HCT116 (cell line): ENCODE data around the gene IL3RA. TPM values are rescaled to one million over a fixed set of nuclear protein-coding genes. Genes with fewer than 3 reads are reported as not detected.

Source experiments
- ATAC-seq: fragments of 200-7000 bp; cut with Tn5 transposase; 2 replicates; pipeline ENCODE4 v1.9.1; 2020; ENCODE audit warnings: mild to moderate bottlenecking, moderate library complexity
- BruUV-seq: library from RNA; stranded (reverse); fragments of 400-500 nt; replicated peaks from 2 replicates; lab custom pipeline; 2021; lab: Mats Ljungman, UMichigan
- CTCF ChIA-PET: fragments of 300-600 bp; sonication (Branson Sonifier 250); formaldehyde crosslinking; loops from one replicate; lab custom pipeline; 2021; ENCODE audit warnings: antibody characterized with exemption; lab: Charles Lee
- POLR2A ChIA-PET: fragments of 300-600, 350-600 bp; sonication (Branson Sonifier 250); formaldehyde crosslinking; loops from one replicate; lab custom pipeline; 2021; ENCODE audit warnings: antibody characterized with exemption; lab: Charles Lee
- RAD21 ChIA-PET, 2 experiments: fragments of 300-600 bp; sonication (Branson Sonifier 250); formaldehyde crosslinking; loops; one replicate each; lab custom pipeline; 2023; ENCODE audit warnings: low total read pairs in 2 of 2; ENCODE audit not compliant: uncharacterized antibody in 2 of 2, unreplicated experiment in 2 of 2, low non-redundant PET in 1 of 2; lab: Charles Lee
- DNase-seq: peaks from one replicate; pipeline ENCODE4 v3.0.0-alpha.2; 2010; ENCODE audit warnings: low read depth, low spot score
- H2AFZ ChIP-seq: fragments of 200-600 bp; shearing (Covaris generic), sonication (generic); 2 replicates; pipeline ENCODE4 v1.6.1; 2017; ENCODE audit warnings: low read depth, mixed run types, mixed read lengths, antibody characterized with exemption, low read length; ENCODE audit not compliant: poor library complexity, severe bottlenecking
- H3K27ac ChIP-seq: 2 replicates; pipeline ENCODE4 v1.5.1; 2012; ENCODE audit warnings: low read depth, low read length
- H3K27me3 ChIP-seq: fragments of 200-600 bp; sonication (generic); 2 replicates; pipeline ENCODE4 v1.6.1; 2016; ENCODE audit warnings: mixed run types, low read length, mixed read lengths; ENCODE audit not compliant: insufficient read depth
- H3K36me3 ChIP-seq, 2 experiments: fragments of 200-500 bp in 1 of 2; fragments of 200-600 bp in 1 of 2; sonication (Bioruptor generic) in 1 of 2; sonication (generic) in 1 of 2; 2 replicates each; pipeline versions ENCODE4 v1.5.1 to v1.6.1; 2014 to 2016; ENCODE audit warnings: low read length in 2 of 2, inconsistent platforms in 1 of 2, mixed read lengths in 1 of 2, mixed run types in 1 of 2; ENCODE audit not compliant: insufficient read depth in 2 of 2, control insufficient read depth in 1 of 2
- H3K4me1 ChIP-seq, 2 experiments: fragments of 200-600 bp in 1 of 2; sonication (generic) in 1 of 2; 2 replicates each; pipeline versions ENCODE4 v1.5.1 to v1.6.1; 2012 to 2017; ENCODE audit warnings: low read length in 2 of 2, inconsistent platforms in 1 of 2, mild to moderate bottlenecking in 1 of 2, mixed read lengths in 1 of 2, mixed run types in 1 of 2, moderate library complexity in 1 of 2; ENCODE audit not compliant: insufficient read depth in 2 of 2, control insufficient read depth in 1 of 2
- H3K4me2 ChIP-seq: fragments of 200-600 bp; sonication (generic); 2 replicates; pipeline ENCODE4 v1.6.1; 2017; ENCODE audit warnings: mixed run types, low read length, mixed read lengths
- H3K4me3 ChIP-seq, 2 experiments: fragments of 200-600 bp in 1 of 2; sonication (generic) in 1 of 2; replicated peaks in 1 of 2; 2 replicates each; pipeline ENCODE4 v1.5.1; 2011 to 2016; ENCODE audit warnings: low read length in 2 of 2, control low read depth in 1 of 2, low read depth in 1 of 2, mild to moderate bottlenecking in 1 of 2, mixed read lengths in 1 of 2, mixed run types in 1 of 2
- H3K79me2 ChIP-seq: fragments of 200-600 bp; sonication (generic); 2 replicates; pipeline ENCODE4 v1.6.1; 2017; ENCODE audit warnings: mild to moderate bottlenecking, mixed run types, low read length, moderate library complexity, mixed read lengths; ENCODE audit not compliant: insufficient read depth
- H3K9ac ChIP-seq: fragments of 200-600 bp; sonication (generic); 2 replicates; pipeline ENCODE4 v1.6.1; 2016; ENCODE audit warnings: low read length, mixed read lengths
- H3K9me2 ChIP-seq: fragments of 200-600 bp; sonication (generic), shearing (Covaris generic); 2 replicates; pipeline ENCODE4 v1.6.1; 2017; ENCODE audit warnings: mixed run types, mild to moderate bottlenecking, moderate library complexity; ENCODE audit not compliant: insufficient read depth
- H3K9me3 ChIP-seq, 2 experiments: fragments of 200-500 bp in 1 of 2; fragments of 200-600 bp in 1 of 2; sonication (Bioruptor generic) in 1 of 2; sonication (generic) in 1 of 2; 2 replicates each; pipeline ENCODE4 v1.6.1; 2014 to 2017; ENCODE audit warnings: low read length in 2 of 2, mixed read lengths in 2 of 2, inconsistent platforms in 1 of 2, low read depth in 1 of 2, mild to moderate bottlenecking in 1 of 2, mixed run types in 1 of 2, moderate library complexity in 1 of 2; ENCODE audit not compliant: control insufficient read depth in 1 of 2, insufficient read depth in 1 of 2
- H4K20me1 ChIP-seq: fragments of 200-600 bp; sonication (generic), shearing (Covaris generic); 2 replicates; pipeline ENCODE4 v1.6.1; 2017; ENCODE audit warnings: mixed run types, mild to moderate bottlenecking, moderate library complexity; ENCODE audit not compliant: insufficient read depth
- ATF3 ChIP-seq: IDR thresholded peaks from 2 replicates; pipeline ENCODE4 v1.6.1; 2012
- CTCF ChIP-seq, 3 experiments: fragments of 200-600 bp in 1 of 3; sonication (generic) in 1 of 3; IDR thresholded peaks in 2 of 3; conservative IDR thresholded peaks in 1 of 3; 2 replicates each; pipeline ENCODE4 v1.5.1; 2012 to 2017; ENCODE audit warnings: low read depth in 2 of 3, low read length in 2 of 3, antibody characterized with exemption in 1 of 3, borderline replicate concordance in 1 of 3, control low read depth in 1 of 3, mild to moderate bottlenecking in 1 of 3, mixed read lengths in 1 of 3, mixed run types in 1 of 3, moderate library complexity in 1 of 3; ENCODE audit not compliant: insufficient read depth in 1 of 3
- EGR1 ChIP-seq: IDR thresholded peaks from 2 replicates; pipeline ENCODE4 v1.6.1; 2012; ENCODE audit warnings: low read depth
- ELF1 ChIP-seq: IDR thresholded peaks from 2 replicates; pipeline ENCODE4 v1.6.1; 2012; ENCODE audit warnings: low read depth, borderline replicate concordance
- EZH2 ChIP-seq: fragments of 200-600 bp; sonication (generic); IDR thresholded peaks from 2 replicates; pipeline ENCODE4 v1.6.1; 2017; ENCODE audit warnings: antibody characterized with exemption, mixed run types
- EZH2phosphoT487 ChIP-seq: fragments of 200-600 bp; IDR thresholded peaks from 2 replicates; pipeline ENCODE4 v1.6.1; 2018; ENCODE audit warnings: antibody characterized with exemption, borderline replicate concordance
- FOSL1 ChIP-seq: IDR thresholded peaks from 2 replicates; pipeline ENCODE4 v1.6.1; 2012; ENCODE audit warnings: low read depth
- JUND ChIP-seq: IDR thresholded peaks from 2 replicates; pipeline ENCODE4 v1.6.1; 2012
- POLR2AphosphoS5 ChIP-seq: IDR thresholded peaks from 2 replicates; pipeline ENCODE4 v1.6.1; 2011; ENCODE audit warnings: mild to moderate bottlenecking, low read depth, low read length, moderate library complexity
- RAD21 ChIP-seq: IDR thresholded peaks from 2 replicates; pipeline ENCODE4 v1.6.1; 2012; ENCODE audit warnings: low read depth, mild to moderate bottlenecking
- REST ChIP-seq: IDR thresholded peaks from 2 replicates; pipeline ENCODE4 v1.6.1; 2012; ENCODE audit warnings: low read depth
- SP1 ChIP-seq: IDR thresholded peaks from 2 replicates; pipeline ENCODE4 v1.6.1; 2012; ENCODE audit warnings: low read depth
- SRF ChIP-seq: IDR thresholded peaks from 2 replicates; pipeline ENCODE4 v1.6.1; 2012; ENCODE audit warnings: low read depth
- TCF7L2 ChIP-seq: IDR thresholded peaks from 2 replicates; pipeline ENCODE4 v1.7.0; 2011; ENCODE audit warnings: borderline replicate concordance, inconsistent platforms; ENCODE audit not compliant: insufficient read depth, insufficient read length; ENCODE audit errors: extremely low read depth
- YY1 ChIP-seq: IDR thresholded peaks from 2 replicates; pipeline ENCODE4 v1.6.1; 2011; ENCODE audit warnings: low read length, low read depth, moderate library complexity, mild to moderate bottlenecking; ENCODE audit not compliant: insufficient replicate concordance; ENCODE audit errors: extremely low read depth
- ZBTB33 ChIP-seq: IDR thresholded peaks from 2 replicates; pipeline ENCODE4 v1.6.1; 2011; ENCODE audit warnings: mild to moderate bottlenecking, low read length, moderate library complexity; ENCODE audit not compliant: insufficient replicate concordance; ENCODE audit errors: extremely low read depth
- ZFX ChIP-seq: fragments of 450-650 bp; IDR thresholded peaks from 2 replicates; pipeline ENCODE4 v1.6.1; 2017
- ZNF274 ChIP-seq: fragments of 200-500 bp; sonication (Bioruptor generic); IDR thresholded peaks from 2 replicates; pipeline ENCODE4 v1.6.1; 2014; ENCODE audit warnings: mild to moderate bottlenecking, low read depth, low read length, inconsistent platforms
- intact Hi-C: fragments of 100-400 bp; cut with micrococcal nuclease; formaldehyde crosslinking; loops from 2 replicates; pipeline ENCODE4 v1.10.0; 2022
- total RNA-seq: library from RNA; stranded (reverse); gene quantifications from one replicate; pipeline ENCODE4 v1.2.1, GENCODE V29; 2021; ENCODE audit not compliant: unreplicated experiment
- TF ChIP-seq, protein P1 (sequence below): IDR thresholded peaks from 2 replicates; pipeline ENCODE4 v1.6.1; 2012

Gene IL3RA
- total RNA-seq, 1 experiment from 2014 or later, result not detected

DNA sequence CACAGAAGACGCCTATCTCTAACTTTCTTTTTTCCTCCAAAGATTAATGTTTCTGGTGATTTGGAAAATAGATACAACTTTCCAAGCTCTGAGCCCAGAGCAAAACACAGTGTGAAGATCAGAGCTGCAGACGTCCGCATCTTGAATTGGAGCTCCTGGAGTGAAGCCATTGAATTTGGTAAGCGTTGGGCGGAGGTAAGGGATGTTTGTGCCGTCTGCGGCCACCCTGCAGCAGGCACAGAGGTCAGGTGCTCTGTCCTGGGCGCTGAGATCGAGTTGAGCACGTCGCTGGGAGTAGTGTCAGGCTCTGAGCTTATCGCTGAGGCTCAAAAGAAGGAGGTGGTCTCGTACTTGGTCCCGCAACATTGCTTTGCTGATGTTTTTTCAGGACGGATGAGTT lies 36.1 kb upstream of the IL3RA start:
- no TSS peak for BruUV-seq
- Histone ChIP-seq H4K20me1 (no peaks in the 10 kb centered on the region), H3K27me3 (no peaks in the 10 kb centered on the region)

More for the DNA sequence above, 36.1 kb upstream of the IL3RA start:
- Histone ChIP-seq H3K9me3 (peaks cover 0 to 2% of the 10 kb centered on the region in 2 experiments; a peak in 1 of 4 replicates), H3K4me2 (no peak overlapping the region), H3K79me2 (no peaks in the 10 kb centered on the region), H3K4me1 (no peaks in the 10 kb centered on the region), H3K27ac (no peak overlapping the region), H3K4me3 (no peak overlapping the region), H3K9ac (no peak overlapping the region), H2AFZ (no peak overlapping the region), H3K36me3 (no peaks in the 10 kb centered on the region), H3K9me2 (no peaks in the 10 kb centered on the region)
- POLR2A ChIA-PET, result no interaction called here
- ATAC-seq (no peak), DNase-seq (no peak)
- CTCF ChIA-PET, result no interaction called here
- TF ChIP-seq EZH2phosphoT487 (no peak), ATF3 (no peak), ZNF274 (no peak), TCF7L2 (no peak), JUND (no peak), FOSL1 (no peak), POLR2AphosphoS5 (no peak), RAD21 (no peak), SRF (no peak), CTCF (IDR thresholded peaks at IDR 0.05 in 2 of 3, conservative IDR thresholded peaks at IDR 0.05 in 1 of 3; ENCODE audit: borderline replicate concordance in 1 of 3, insufficient read depth in 1 of 3, low read depth in 2 of 3, low read length in 2 of 3) (no peak), YY1 (no peak), ELF1 (no peak), EZH2 (no peak), EGR1 (no peak), SP1 (no peak), REST (no peak), ZFX (no peak), ZBTB33 (no peak)
- TF ChIP-seq, protein P1, sequence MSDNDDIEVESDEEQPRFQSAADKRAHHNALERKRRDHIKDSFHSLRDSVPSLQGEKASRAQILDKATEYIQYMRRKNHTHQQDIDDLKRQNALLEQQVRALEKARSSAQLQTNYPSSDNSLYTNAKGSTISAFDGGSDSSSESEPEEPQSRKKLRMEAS, result no peak
- RAD21 ChIA-PET, result no interaction called here
- intact Hi-C loops, result no loop called here
